Endothelial cell of umbilical vein (primary cell): ENCODE results near the gene PLPP1.

Experiments
- EZH2 ChIP-seq: IDR thresholded peaks from 2 replicates; pipeline ENCODE4 v1.6.1; 2012; ENCODE audit warnings: borderline replicate concordance, low read depth, mild to moderate bottlenecking, moderate library complexity, low read length, inconsistent platforms; ENCODE audit not compliant: severe bottlenecking
- FOS ChIP-seq: IDR thresholded peaks from 2 replicates; pipeline ENCODE4 v1.6.1; 2011; ENCODE audit warnings: mild to moderate bottlenecking, low read length, moderate library complexity, borderline replicate concordance; ENCODE audit not compliant: insufficient read depth
- JUN ChIP-seq: IDR thresholded peaks from 2 replicates; pipeline ENCODE4 v1.6.1; 2011; ENCODE audit warnings: borderline replicate concordance, low read depth; ENCODE audit not compliant: insufficient read length, insufficient read depth
- POLR2A ChIP-seq: IDR thresholded peaks from 2 replicates; pipeline ENCODE4 v1.6.1; 2012; ENCODE audit warnings: low read depth, mild to moderate bottlenecking, control low read depth, low read length
- POLR2AphosphoS5 ChIP-seq: IDR thresholded peaks from 2 replicates; pipeline ENCODE4 v1.6.1; 2012; ENCODE audit warnings: low read depth, mild to moderate bottlenecking, control low read depth, low read length, moderate library complexity; ENCODE audit not compliant: insufficient read depth
- TF ChIP-seq, protein P1 (sequence below), 2 donors: IDR thresholded peaks; 1 replicate in 1 of 2; 2 replicates in 1 of 2; pipeline ENCODE4 v1.5.1; 2011; ENCODE audit warnings: low read length in 2 of 2, mild to moderate bottlenecking in 2 of 2, moderate library complexity in 2 of 2, control low read depth in 1 of 2, inconsistent platforms in 1 of 2, low read depth in 1 of 2; ENCODE audit not compliant: insufficient read depth in 1 of 2; ENCODE audit errors: extremely low read depth in 1 of 2
- TF ChIP-seq, protein P2 (sequence below): IDR thresholded peaks from 2 replicates; pipeline ENCODE4 v1.6.1; 2011; ENCODE audit not compliant: insufficient read depth, insufficient read length

DNA sequence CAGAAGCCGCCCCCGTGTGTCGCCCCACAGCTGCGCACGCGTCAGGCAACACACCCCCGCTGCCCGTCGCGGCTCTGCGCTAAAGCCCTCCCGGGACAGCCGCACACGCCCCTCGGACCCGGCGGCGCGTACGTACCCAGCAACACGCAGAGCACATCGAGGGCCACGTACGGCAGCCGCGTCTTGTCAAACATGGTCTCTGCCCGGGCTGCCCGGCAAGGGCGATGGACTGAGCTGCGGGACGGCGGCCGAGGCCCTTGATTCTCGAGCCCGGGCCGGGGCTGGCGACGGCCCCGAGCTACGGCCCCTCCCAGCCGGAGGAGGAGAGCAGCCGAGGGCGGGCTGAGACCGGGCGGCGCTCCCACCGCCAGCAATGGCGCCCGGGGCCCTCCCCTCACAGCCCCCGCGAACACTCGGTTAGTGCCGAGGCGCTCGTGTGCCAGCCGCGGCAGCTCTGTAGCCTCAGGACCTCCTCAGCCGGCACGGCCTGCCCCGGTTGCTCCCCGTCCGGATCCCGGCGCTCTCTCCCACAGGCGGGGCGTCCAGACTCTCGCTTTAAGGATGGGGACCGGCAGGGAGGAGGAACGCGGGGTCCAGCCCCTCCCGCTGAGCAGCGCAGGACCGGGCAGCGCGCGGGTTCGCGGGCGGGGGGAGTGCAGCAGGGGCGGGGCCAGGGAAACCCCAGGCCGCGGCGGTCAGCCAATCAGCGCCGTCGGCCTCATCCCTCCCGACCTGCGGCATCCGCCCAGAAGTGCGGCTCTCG, at the start of gene PLPP1:
- TF ChIP-seq POLR2A (peak; percentile 85), EZH2 (no peak), POLR2AphosphoS5 (peak; percentile 78), FOS (no peak), JUN (no peak)
- TF ChIP-seq, protein P1, sequence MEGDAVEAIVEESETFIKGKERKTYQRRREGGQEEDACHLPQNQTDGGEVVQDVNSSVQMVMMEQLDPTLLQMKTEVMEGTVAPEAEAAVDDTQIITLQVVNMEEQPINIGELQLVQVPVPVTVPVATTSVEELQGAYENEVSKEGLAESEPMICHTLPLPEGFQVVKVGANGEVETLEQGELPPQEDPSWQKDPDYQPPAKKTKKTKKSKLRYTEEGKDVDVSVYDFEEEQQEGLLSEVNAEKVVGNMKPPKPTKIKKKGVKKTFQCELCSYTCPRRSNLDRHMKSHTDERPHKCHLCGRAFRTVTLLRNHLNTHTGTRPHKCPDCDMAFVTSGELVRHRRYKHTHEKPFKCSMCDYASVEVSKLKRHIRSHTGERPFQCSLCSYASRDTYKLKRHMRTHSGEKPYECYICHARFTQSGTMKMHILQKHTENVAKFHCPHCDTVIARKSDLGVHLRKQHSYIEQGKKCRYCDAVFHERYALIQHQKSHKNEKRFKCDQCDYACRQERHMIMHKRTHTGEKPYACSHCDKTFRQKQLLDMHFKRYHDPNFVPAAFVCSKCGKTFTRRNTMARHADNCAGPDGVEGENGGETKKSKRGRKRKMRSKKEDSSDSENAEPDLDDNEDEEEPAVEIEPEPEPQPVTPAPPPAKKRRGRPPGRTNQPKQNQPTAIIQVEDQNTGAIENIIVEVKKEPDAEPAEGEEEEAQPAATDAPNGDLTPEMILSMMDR (IDR thresholded peaks at IDR 0.05; ENCODE audit: extremely low read depth in 1 of 2, insufficient read depth in 1 of 2, low read depth in 1 of 2, low read length in 2 of 2) = no peak
- TF ChIP-seq, protein P2, sequence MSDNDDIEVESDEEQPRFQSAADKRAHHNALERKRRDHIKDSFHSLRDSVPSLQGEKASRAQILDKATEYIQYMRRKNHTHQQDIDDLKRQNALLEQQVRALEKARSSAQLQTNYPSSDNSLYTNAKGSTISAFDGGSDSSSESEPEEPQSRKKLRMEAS = no peak
